SIG-M5 treated with dmso at 0.1 percent for 504 hours (cell line): ENCODE measurements around the gene PLEKHM2.

ENCODE experiments used
- DNase-seq: peaks from one replicate; lab custom pipeline; 2025; ENCODE audit not compliant: unreplicated experiment; lab: John Stamatoyannopoulos, UW

Gene PLEKHM2

GRCh38 chr1:15674386-15675159, 9.5 kb upstream of the PLEKHM2 start:
- DNase-seq = no peak

GRCh38 chr1:15676010-15676409, 8.1 kb upstream of the PLEKHM2 start:
- no peak for DNase-seq

- DNase-seq = no peak
Measured at GRCh38 chr1:15676688-15677661, 7.1 kb upstream of the PLEKHM2 start.

- DNase-seq = peak; percentile 63
Measured at GRCh38 chr1:15678578-15678977, 5.5 kb upstream of the PLEKHM2 start.

GRCh38 chr1:15680131-15680530, 4.0 kb upstream of the PLEKHM2 start:
- DNase-seq = no peak

- DNase-seq = peak; percentile 55
Measured at GRCh38 chr1:15680561-15681348, 3.4 kb upstream of the PLEKHM2 start.

- no peak for DNase-seq
Measured at GRCh38 chr1:15681349-15682292, 2.5 kb upstream of the PLEKHM2 start.

- no peak for DNase-seq
Measured at GRCh38 chr1:15682936-15683341, 1.2 kb upstream of the PLEKHM2 start.

GRCh38 chr1:15683345-15684039, 628 bp upstream of the PLEKHM2 start:
- DNase-seq = no peak

- DNase-seq = no peak
Measured at GRCh38 chr1:15684468-15685291, 560 bp downstream of the PLEKHM2 start.

GRCh38 chr1:15685820-15686219, 1.7 kb downstream of the PLEKHM2 start:
- no peak for DNase-seq

- no peak for DNase-seq
Measured at GRCh38 chr1:15687446-15687845, 3.3 kb downstream of the PLEKHM2 start.

GRCh38 chr1:15690317-15690716, 6.2 kb downstream of the PLEKHM2 start:
- no peak for DNase-seq

- DNase-seq = no peak
Measured at GRCh38 chr1:15691434-15692032, 7.4 kb downstream of the PLEKHM2 start.

GRCh38 chr1:15692121-15692682, 8.1 kb downstream of the PLEKHM2 start:
- no peak for DNase-seq

- DNase-seq = no peak
Measured at GRCh38 chr1:15693371-15693770, 9.3 kb downstream of the PLEKHM2 start.

- DNase-seq = peak; percentile 90
Measured at GRCh38 chr1:15696956-15697521, 12.9 kb downstream of the PLEKHM2 start.

GRCh38 chr1:15698201-15698600, 14.1 kb downstream of the PLEKHM2 start:
- DNase-seq = no peak
